ENCODE results near the gene FXYD7. TPM values are rescaled to one million over a fixed set of nuclear protein-coding genes. Genes with fewer than 3 reads are reported as not detected.
A peak's percentile ranks its signal among the peaks of the same experiment; 100 is the strongest.

FXYD7 gene
- total and polyA plus RNA-seq, 2 of the 4 experiments (the other 2 are of a cell fraction), result 0.31 TPM; not detected in 1

DNA sequence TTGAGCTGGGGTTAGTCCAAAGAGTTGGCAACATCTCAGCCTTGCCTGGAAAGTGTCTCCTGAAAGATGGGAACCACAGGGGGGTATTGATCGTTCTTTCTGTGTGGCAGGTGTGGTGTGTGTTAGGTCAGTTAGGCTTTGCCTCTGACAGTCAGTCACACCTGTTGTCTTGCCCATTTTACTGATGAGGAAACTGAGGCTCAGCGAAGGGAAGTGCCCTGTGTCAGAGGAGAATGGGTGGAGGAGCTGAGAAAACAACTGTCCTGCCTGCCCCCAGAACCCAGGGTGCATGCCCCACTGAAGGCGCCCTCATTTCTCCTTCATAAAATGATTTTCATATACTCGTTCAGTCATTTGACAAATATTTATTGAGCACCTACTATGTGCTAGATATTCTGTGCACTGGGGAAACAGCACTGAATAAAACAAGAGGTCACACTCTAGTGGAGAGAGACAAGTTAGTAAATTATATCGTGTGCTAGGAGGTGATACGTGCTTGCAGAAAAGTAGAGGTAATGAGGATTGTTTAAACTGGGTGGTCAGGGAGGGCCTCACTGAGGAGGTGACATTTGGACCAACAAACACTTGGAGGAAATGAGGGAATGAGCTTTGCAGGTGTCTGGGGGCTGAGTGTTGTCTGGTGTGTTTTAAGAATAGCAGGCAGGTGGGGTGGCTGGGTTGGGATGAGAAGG lies 13.1 kb downstream of the FXYD7 start (continued):
- TF ChIP-seq RCOR1 (IDR thresholded peaks at IDR 0.05; ENCODE audit: insufficient replicate concordance, low read length) (no peak), POLR2A (IDR thresholded peaks at IDR 0.05; ENCODE audit: low read depth, low read length) (no peak)

DNA sequence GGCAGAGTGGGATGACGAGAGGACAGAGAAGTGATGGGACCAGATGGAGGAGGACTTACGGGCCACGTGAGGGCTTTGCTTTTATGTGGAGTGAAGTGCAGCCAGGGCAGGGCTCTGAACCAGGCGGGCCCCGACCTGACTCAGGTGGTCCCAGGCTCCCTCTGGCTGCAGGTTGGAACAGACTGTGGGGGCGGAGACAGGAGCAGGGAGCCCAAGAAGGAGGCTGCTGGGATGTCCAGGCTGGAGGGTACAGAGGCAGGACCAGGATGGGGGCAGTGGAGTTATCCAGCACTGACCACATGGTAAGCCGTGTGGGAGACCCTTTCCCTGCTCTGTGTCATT lies 13.6 kb downstream of the FXYD7 start:
- H3K4me3 ChIP-seq (ENCODE audit: insufficient read depth, low read depth, low read length), result no peak overlapping the region
- no peak overlapping the region for H2BK15ac ChIP-seq (ENCODE audit: low read depth, low read length)
- TF ChIP-seq, protein P1, sequence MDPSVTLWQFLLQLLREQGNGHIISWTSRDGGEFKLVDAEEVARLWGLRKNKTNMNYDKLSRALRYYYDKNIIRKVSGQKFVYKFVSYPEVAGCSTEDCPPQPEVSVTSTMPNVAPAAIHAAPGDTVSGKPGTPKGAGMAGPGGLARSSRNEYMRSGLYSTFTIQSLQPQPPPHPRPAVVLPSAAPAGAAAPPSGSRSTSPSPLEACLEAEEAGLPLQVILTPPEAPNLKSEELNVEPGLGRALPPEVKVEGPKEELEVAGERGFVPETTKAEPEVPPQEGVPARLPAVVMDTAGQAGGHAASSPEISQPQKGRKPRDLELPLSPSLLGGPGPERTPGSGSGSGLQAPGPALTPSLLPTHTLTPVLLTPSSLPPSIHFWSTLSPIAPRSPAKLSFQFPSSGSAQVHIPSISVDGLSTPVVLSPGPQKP (IDR thresholded peaks at IDR 0.05; ENCODE audit: borderline replicate concordance, low read depth, low read length), result no peak
- TF ChIP-seq, protein P2, sequence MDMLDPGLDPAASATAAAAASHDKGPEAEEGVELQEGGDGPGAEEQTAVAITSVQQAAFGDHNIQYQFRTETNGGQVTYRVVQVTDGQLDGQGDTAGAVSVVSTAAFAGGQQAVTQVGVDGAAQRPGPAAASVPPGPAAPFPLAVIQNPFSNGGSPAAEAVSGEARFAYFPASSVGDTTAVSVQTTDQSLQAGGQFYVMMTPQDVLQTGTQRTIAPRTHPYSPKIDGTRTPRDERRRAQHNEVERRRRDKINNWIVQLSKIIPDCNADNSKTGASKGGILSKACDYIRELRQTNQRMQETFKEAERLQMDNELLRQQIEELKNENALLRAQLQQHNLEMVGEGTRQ (IDR thresholded peaks at IDR 0.05; ENCODE audit: low read depth, low read length), result no peak
- TF ChIP-seq BHLHE40 (IDR thresholded peaks at IDR 0.05; ENCODE audit: low read depth, low read length) (no peak), CHD1 (IDR thresholded peaks at IDR 0.05; ENCODE audit: low read depth, low read length) (no peak), MXI1 (IDR thresholded peaks at IDR 0.05; ENCODE audit: borderline replicate concordance, low read depth, low read length) (no peak)
- TF ChIP-seq, protein P3, sequence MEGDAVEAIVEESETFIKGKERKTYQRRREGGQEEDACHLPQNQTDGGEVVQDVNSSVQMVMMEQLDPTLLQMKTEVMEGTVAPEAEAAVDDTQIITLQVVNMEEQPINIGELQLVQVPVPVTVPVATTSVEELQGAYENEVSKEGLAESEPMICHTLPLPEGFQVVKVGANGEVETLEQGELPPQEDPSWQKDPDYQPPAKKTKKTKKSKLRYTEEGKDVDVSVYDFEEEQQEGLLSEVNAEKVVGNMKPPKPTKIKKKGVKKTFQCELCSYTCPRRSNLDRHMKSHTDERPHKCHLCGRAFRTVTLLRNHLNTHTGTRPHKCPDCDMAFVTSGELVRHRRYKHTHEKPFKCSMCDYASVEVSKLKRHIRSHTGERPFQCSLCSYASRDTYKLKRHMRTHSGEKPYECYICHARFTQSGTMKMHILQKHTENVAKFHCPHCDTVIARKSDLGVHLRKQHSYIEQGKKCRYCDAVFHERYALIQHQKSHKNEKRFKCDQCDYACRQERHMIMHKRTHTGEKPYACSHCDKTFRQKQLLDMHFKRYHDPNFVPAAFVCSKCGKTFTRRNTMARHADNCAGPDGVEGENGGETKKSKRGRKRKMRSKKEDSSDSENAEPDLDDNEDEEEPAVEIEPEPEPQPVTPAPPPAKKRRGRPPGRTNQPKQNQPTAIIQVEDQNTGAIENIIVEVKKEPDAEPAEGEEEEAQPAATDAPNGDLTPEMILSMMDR (conservative IDR thresholded peaks at IDR 0.05; ENCODE audit: low read depth, low read length), result no peak
- in situ Hi-C loops (cut with MboI; ENCODE audit: low sequenced_read_pairs), result no loop called here
- H4K91ac ChIP-seq (ENCODE audit: insufficient read depth, low read depth, low read length), result no peak overlapping the region
- no peak overlapping the region for H3K14ac ChIP-seq (replicated peaks; ENCODE audit: low read depth, low read length)
- no peak overlapping the region for H2BK20ac ChIP-seq (ENCODE audit: low read depth, low read length)
- ChIA-PET CTCF (no interaction called here), POLR2A (ENCODE audit: unreplicated experiment) (no interaction called here)
- no peak overlapping the region for H2AK5ac ChIP-seq (ENCODE audit: low read depth, low read length)
- H3K56ac ChIP-seq (ENCODE audit: extremely low read depth, insufficient read depth, low read length), result no peak overlapping the region
- no peak for ATAC-seq (ENCODE audit: low read depth)
- peaks cover 8% of the 10 kb centered on the region; the same call in 1 of the 2 replicates for H3K9me1 ChIP-seq (ENCODE audit: insufficient read depth, low read length)
- H3K79me1 ChIP-seq (ENCODE audit: low read depth in 1 of 2, low read length in 2 of 2), result peaks cover 8 to 42% of the 10 kb centered on the region in 2 experiments; a peak in 2 of 4 replicates
- no TSS peak for BruUV-seq (replicated peaks)
- H2BK120ac ChIP-seq (ENCODE audit: low read depth, low read length), result no peak overlapping the region
- H3K23ac ChIP-seq (ENCODE audit: low read depth, low read length), result no peak overlapping the region
- H3K18ac ChIP-seq (ENCODE audit: low read depth, low read length), result no peak overlapping the region
- H3K27ac ChIP-seq (ENCODE audit: insufficient read depth, low read length), result no peak overlapping the region
- no peak overlapping the region for H3K9ac ChIP-seq (ENCODE audit: low read depth, low read length)
- DNase-seq, result no peak
- 100% methylated on average over 1 of the region's 7 CpGs; no CpG with 5 or more reads in 1 of the 2 experiments for WGBS, 2 experiments (ENCODE audit: extremely low coverage in 2 of 2, insufficient read length in 1 of 2)
- no peak overlapping the region for H2BK5ac ChIP-seq (ENCODE audit: low read depth, low read length, poor library complexity, severe bottlenecking)
- no peak overlapping the region for H2AFZ ChIP-seq (replicated peaks; ENCODE audit: low read length, poor library complexity)
- peaks cover 9% of the 10 kb centered on the region for H3K4me1 ChIP-seq (ENCODE audit: control insufficient read depth, insufficient read depth, low read length)
- 0 out of 2 replicates have a peak, but pooled peaks cover 2% of the 10 kb centered on the region for H4K20me1 ChIP-seq (ENCODE audit: insufficient read depth, low read length)
- H2AK9ac ChIP-seq (replicated peaks; ENCODE audit: low read depth, low read length, poor library complexity), result peak overlapping the region; percentile 3
- no peak overlapping the region for H4K8ac ChIP-seq (ENCODE audit: low read depth in 2 of 2, low read length in 2 of 2)
- H3K36me3 ChIP-seq (ENCODE audit: control insufficient read depth, insufficient read depth, low read length), result peaks cover 31% of the 10 kb centered on the region
- H3K27me3 ChIP-seq (ENCODE audit: control insufficient read depth, insufficient read depth, low read length), result no peaks in the 10 kb centered on the region
- dilution Hi-C loops (cut with HindIII; ENCODE audit: low sequenced_read_pairs, unreplicated experiment), result no loop called here
- H3K4ac ChIP-seq (ENCODE audit: low read depth, low read length), result no peak overlapping the region
- H3K4me2 ChIP-seq (ENCODE audit: low read depth, low read length), result no peak overlapping the region
- peaks cover 1% of the 10 kb centered on the region; the same call in 1 of the 2 replicates for H3K9me3 ChIP-seq (ENCODE audit: control insufficient read depth, insufficient read depth, low read length)
- intact Hi-C loops (cut with micrococcal nuclease), result no loop called here
- H4K5ac ChIP-seq (ENCODE audit: low read depth, low read length), result no peak overlapping the region
